K562 (cell line): ENCODE measurements around the gene PIP4K2A. TPM values are rescaled to one million over a fixed set of nuclear protein-coding genes. Genes with fewer than 3 reads are reported as not detected.

Source experiments
- ATAC-seq: fragments of 200-7000 bp; cut with Tn5 transposase; 3 replicates; pipeline ENCODE4 v1.9.1; 2020; ENCODE audit warnings: moderate library complexity
- BruUV-seq: library from RNA; stranded (reverse); fragments of 400-500 nt; replicated peaks from 2 replicates; lab custom pipeline; 2021; lab: Mats Ljungman, UMichigan
- CTCF ChIA-PET: fragments of 300-600 bp; formaldehyde crosslinking; extraction: SDS; loops from one replicate; lab custom pipeline; 2021; ENCODE audit warnings: low intra/inter-chr PET ratio; lab: Yijun Ruan, JAX
- POLR2A ChIA-PET: fragments of 300-600, 350-650 bp; sonication (Branson Sonifier 250); formaldehyde crosslinking; extraction: SDS; loops from one replicate; lab custom pipeline; 2021; ENCODE audit warnings: antibody characterized with exemption, inconsistent platforms; lab: Yijun Ruan, JAX
- DNase-seq, 4 experiments: peaks; one replicate each; pipeline versions ENCODE4 v3.0.0 to v3.0.0-alpha.2; 2011 to 2018; ENCODE audit warnings: low spot score in 3 of 4, mixed read lengths in 3 of 4; ENCODE audit errors: extremely low read depth in 1 of 4
- FAIRE-seq: peaks from 2 replicates; lab custom pipeline; 2011; peaks lifted over from hg19 to GRCh38; lab: Jason Lieb, UNC
- H2AFZ ChIP-seq: 2 replicates; pipeline ENCODE4 v1.6.0; 2011; ENCODE audit warnings: low read depth, low read length, control low read depth, inconsistent platforms
- H3K27ac ChIP-seq: fragments of 200-600 bp; 3 replicates; pipeline ENCODE4 v1.8.0; 2011; ENCODE audit warnings: low read depth, mild to moderate bottlenecking, control low read depth, inconsistent platforms, low read length, moderate library complexity, mixed read lengths; ENCODE audit errors: extremely low read depth
- H3K27me3 ChIP-seq, 2 experiments: fragments of 300-600 bp in 1 of 2; 2 replicates in 1 of 2; 3 replicates in 1 of 2; pipeline versions ENCODE4 v1.6.0 to v1.8.0; 2011; ENCODE audit warnings: inconsistent platforms in 2 of 2, low read length in 2 of 2, mild to moderate bottlenecking in 1 of 2, mixed read lengths in 1 of 2, moderate library complexity in 1 of 2; ENCODE audit not compliant: control insufficient read depth in 2 of 2, insufficient read depth in 2 of 2
- H3K36me3 ChIP-seq: fragments of 300-600 bp; 3 replicates; pipeline ENCODE4 v1.8.0; 2011; ENCODE audit warnings: mild to moderate bottlenecking, low read length, inconsistent platforms; ENCODE audit not compliant: control insufficient read depth, insufficient read depth
- H3K4me1 ChIP-seq, 2 experiments: fragments of 200-600 bp in 1 of 2; replicated peaks in 1 of 2; 2 replicates in 1 of 2; 3 replicates in 1 of 2; pipeline versions ENCODE4 v1.5.1 to v1.8.0; 2011; ENCODE audit warnings: inconsistent platforms in 2 of 2, low read length in 2 of 2, mild to moderate bottlenecking in 1 of 2, mixed read lengths in 1 of 2, moderate library complexity in 1 of 2; ENCODE audit not compliant: control insufficient read depth in 2 of 2, insufficient read depth in 2 of 2
- H3K4me2 ChIP-seq: 2 replicates; pipeline ENCODE4 v1.6.1; 2011; ENCODE audit warnings: low read length, control low read depth, inconsistent platforms, mixed read lengths; ENCODE audit not compliant: insufficient read depth
- H3K4me3 ChIP-seq: fragments of 200-600 bp; sonication (generic), shearing (Covaris generic); 2 replicates; pipeline ENCODE4 v1.5.1; 2016; ENCODE audit warnings: control low read depth, inconsistent platforms
- H3K79me2 ChIP-seq: fragments of 200-600 bp; 3 replicates; pipeline ENCODE4 v1.8.0; 2011; ENCODE audit warnings: low read length, inconsistent platforms; ENCODE audit not compliant: control insufficient read depth, insufficient read depth
- H3K9ac ChIP-seq, 2 experiments: 2 replicates each; pipeline versions ENCODE4 v1.6.0 to v1.6.1; 2011; ENCODE audit warnings: low read depth in 2 of 2, low read length in 2 of 2, control low read depth in 1 of 2, inconsistent platforms in 1 of 2, mild to moderate bottlenecking in 1 of 2, mixed read lengths in 1 of 2; ENCODE audit not compliant: insufficient read depth in 1 of 2
- H3K9me1 ChIP-seq: one replicate; pipeline ENCODE4 v1.6.0; 2011; ENCODE audit warnings: inconsistent platforms, mild to moderate bottlenecking, low read length, moderate library complexity; ENCODE audit not compliant: control insufficient read depth, insufficient read depth
- H3K9me3 ChIP-seq: replicated peaks from 2 replicates; pipeline ENCODE4 v1.5.1; 2011; ENCODE audit warnings: low read depth, low read length, inconsistent platforms; ENCODE audit not compliant: control insufficient read depth, insufficient read depth
- H4K20me1 ChIP-seq: replicated peaks from 2 replicates; pipeline ENCODE4 v1.6.1; 2011; ENCODE audit warnings: low read length, inconsistent platforms, mixed read lengths; ENCODE audit not compliant: control insufficient read depth, insufficient read depth
- ARNT ChIP-seq, 2 experiments: fragments of 450-650 bp; IDR thresholded peaks; 2 replicates each; pipeline ENCODE4 v1.6.1; 2016; ENCODE audit warnings: mild to moderate bottlenecking in 1 of 2
- ATF7 ChIP-seq: fragments of 450-650 bp; IDR thresholded peaks from 2 replicates; pipeline ENCODE4 v1.7.1; 2014; ENCODE audit warnings: mild to moderate bottlenecking, moderate library complexity
- CBFA2T2 ChIP-seq: fragments of 450-650 bp; conservative IDR thresholded peaks from 2 replicates; pipeline ENCODE4 v1.6.1; 2017; ENCODE audit warnings: mild to moderate bottlenecking
- CBFA2T3 ChIP-seq: fragments of 450-650 bp; IDR thresholded peaks from 2 replicates; pipeline ENCODE4 v1.6.1; 2017
- FOSL1 ChIP-seq: fragments of 200-800 bp; sonication (Bioruptor generic); conservative IDR thresholded peaks from 2 replicates; pipeline ENCODE4 v1.6.1; 2016; ENCODE audit warnings: missing genetic modification characterization, missing compliant biosample characterization
- JUN ChIP-seq, 2 experiments: sonication (generic) in 1 of 2; formaldehyde crosslinking in 1 of 2; IDR thresholded peaks; 2 replicates each; pipeline versions ENCODE4 v1.6.1 to v1.8.0; 2012 to 2022; ENCODE audit warnings: borderline replicate concordance in 2 of 2, mild to moderate bottlenecking in 2 of 2, improper control_type of control experiment in 1 of 2, low read depth in 1 of 2, low read length in 1 of 2, missing genetic modification reagents in 1 of 2
- MAFK ChIP-seq: IDR thresholded peaks from 2 replicates; pipeline ENCODE4 v1.6.1; 2011; ENCODE audit warnings: low read length, improper control_type of control experiment
- MEIS2 ChIP-seq: fragments of 450-650 bp; IDR thresholded peaks from 2 replicates; pipeline ENCODE4 v1.6.1; 2014; ENCODE audit warnings: mild to moderate bottlenecking; ENCODE audit not compliant: partially characterized antibody
- MTF1 ChIP-seq: fragments of 250-450 bp; sonication (Bioruptor Pico); IDR thresholded peaks from 2 replicates; pipeline ENCODE4 v1.9.0; 2021; ENCODE audit warnings: moderate library complexity, mild to moderate bottlenecking, inconsistent platforms, borderline replicate concordance
- NCOA2 ChIP-seq, 2 experiments: fragments of 450-650 bp; IDR thresholded peaks; 2 replicates each; pipeline ENCODE4 v1.6.1; 2018; ENCODE audit warnings: mild to moderate bottlenecking in 2 of 2, moderate library complexity in 1 of 2; ENCODE audit not compliant: partially characterized antibody in 2 of 2
- PCBP2 ChIP-seq: fragments of 200-400 bp; formaldehyde crosslinking; IDR thresholded peaks from 2 replicates; pipeline ENCODE4 v1.6.1; 2018; ENCODE audit warnings: low read length, low read depth, mild to moderate bottlenecking, moderate library complexity; ENCODE audit not compliant: poor library complexity, severe bottlenecking
- SIRT6 ChIP-seq: IDR thresholded peaks from one replicate; pipeline ENCODE4 v1.6.1; 2012; ENCODE audit warnings: low read depth, mild to moderate bottlenecking, control low read depth, inconsistent platforms, low read length, moderate library complexity
- ZNF274 ChIP-seq: IDR thresholded peaks from 2 replicates; pipeline ENCODE4 v1.6.1; 2011; ENCODE audit warnings: low read depth, mild to moderate bottlenecking, low read length, moderate library complexity, borderline replicate concordance
- ZNF316 ChIP-seq: fragments of 450-650 bp; IDR thresholded peaks from 2 replicates; pipeline ENCODE4 v1.6.1; 2016
- ZNF778 ChIP-seq: fragments of 450-650 bp; formaldehyde crosslinking; IDR thresholded peaks from 2 replicates; pipeline ENCODE4 v1.4.0; 2020; ENCODE audit warnings: mild to moderate bottlenecking, moderate library complexity
- WGBS: fragments of 100-300 bp; shearing (Covaris generic); methylation state at CpG from one replicate; pipeline ENCODE4 v1.1.6; 2016; ENCODE audit warnings: low coverage, mixed read lengths; ENCODE audit not compliant: insufficient coverage; ENCODE audit errors: missing lambda C conversion rate; 5-methylcytosine and 5-hydroxymethylcytosine counted together
- in situ Hi-C: fragments of 300-500 bp; cut with MboI; formaldehyde crosslinking; loops from 4 replicates; pipeline ENCODE4 v1.15.0; 2018; ENCODE audit warnings: inconsistent platforms, mixed read lengths
- intact Hi-C: fragments of 100-400 bp; cut with micrococcal nuclease; formaldehyde crosslinking; loops from 2 replicates; pipeline ENCODE4 v1.14.2; 2022
- polyA plus RNA-seq, 8 experiments: library from polyadenylated mRNA; depleted of rRNA in 4 of 8; stranded (reverse) in 5 of 8; unstranded in 3 of 8; fragments of >200 nt; fragmentation: Nextera tagmentation in 2 of 8; fragmentation: Illumina TruSeq in 1 of 8; extraction: Ambion mirVana in 2 of 8; extraction: Trizol in 1 of 8; gene quantifications; 2 replicates each; pipeline versions ENCODE4 v1.2.1 to v1.2.3, GENCODE V29; 2011 to 2014; ENCODE audit warnings: inconsistent platforms in 1 of 8, missing spikeins in 1 of 8
- total RNA-seq, 7 experiments: library from RNA; depleted of rRNA in 6 of 7; stranded (reverse); fragments of >200 nt in 6 of 7; fragmentation: Illumina TruSeq in 2 of 7; extraction: Trizol in 2 of 7; gene quantifications; 2 replicates each; pipeline versions ENCODE4 v1.2.1 to v1.2.3, GENCODE V29; 2011 to 2021; ENCODE audit warnings: low replicate concordance in 1 of 7
- TF ChIP-seq, protein P1 (sequence below), 2 experiments: fragments of 450-650 bp in 1 of 2; sonication (generic) in 1 of 2; formaldehyde crosslinking; conservative IDR thresholded peaks; 2 replicates each; pipeline versions ENCODE4 v1.4.0 to v1.8.1; 2020 to 2022; ENCODE audit warnings: mild to moderate bottlenecking in 1 of 2, missing genetic modification reagents in 1 of 2
- TF ChIP-seq, protein P2 (sequence below), 2 experiments: fragments of 450-650 bp in 1 of 2; sonication (generic) in 1 of 2; formaldehyde crosslinking in 1 of 2; IDR thresholded peaks in 1 of 2; conservative IDR thresholded peaks in 1 of 2; 2 replicates each; pipeline versions ENCODE4 v1.6.1 to v1.8.1; 2016 to 2023; ENCODE audit warnings: mild to moderate bottlenecking in 2 of 2, moderate library complexity in 2 of 2, inconsistent platforms in 1 of 2, missing genetic modification reagents in 1 of 2

PIP4K2A gene
- total and polyA plus RNA-seq, 9 of the 15 experiments (the other 6 are each of a cell fraction or from before 2014, with no cell fraction given): 35.6 to 117 (median 71.9) TPM

DNA sequence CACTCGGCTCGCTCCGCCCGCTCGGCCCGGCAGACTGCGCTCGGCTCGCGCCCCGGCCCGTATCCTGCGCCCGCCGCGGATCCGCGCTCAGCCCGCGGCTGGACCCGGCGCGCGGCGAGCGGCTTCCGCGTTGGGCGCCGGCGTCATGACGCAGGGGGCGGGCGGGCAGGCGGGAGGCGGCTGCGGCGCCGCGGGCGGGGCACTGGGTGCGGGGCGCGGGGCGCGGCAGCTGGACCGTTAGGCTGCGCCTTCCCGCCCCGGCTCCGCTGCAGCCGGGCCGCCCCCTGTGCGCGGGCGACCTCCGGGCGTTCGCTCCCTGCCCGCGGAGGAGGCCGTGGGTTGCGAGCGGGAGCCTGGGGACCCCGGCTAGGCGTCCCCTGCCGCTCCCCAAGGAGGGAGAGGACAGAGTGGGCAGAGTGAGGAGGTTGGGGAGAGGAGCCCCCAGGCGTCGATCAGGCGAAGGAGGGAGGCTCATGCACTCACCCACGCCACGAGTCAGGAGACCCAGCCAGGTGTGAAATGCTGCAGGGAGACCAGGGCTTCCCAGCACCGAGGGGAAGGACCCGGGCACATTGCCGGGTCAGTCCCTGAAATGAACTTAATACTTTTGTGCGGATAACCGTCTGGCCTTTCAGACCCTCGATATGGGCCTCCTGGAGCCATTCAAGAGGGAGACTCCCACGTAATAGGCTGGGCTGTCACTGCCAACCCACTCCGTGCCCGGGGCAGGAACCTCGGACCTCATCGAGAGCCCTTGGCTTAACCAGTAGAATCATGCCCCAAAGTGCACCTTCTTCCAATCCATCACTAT is at the start of gene PIP4K2A (continued):
- no peak for TF ChIP-seq ZNF274
- TF ChIP-seq MTF1 (CRISPR knock-in tag): no peak
- no peak for TF ChIP-seq ZNF778 (CRISPR knock-in tag)

DNA sequence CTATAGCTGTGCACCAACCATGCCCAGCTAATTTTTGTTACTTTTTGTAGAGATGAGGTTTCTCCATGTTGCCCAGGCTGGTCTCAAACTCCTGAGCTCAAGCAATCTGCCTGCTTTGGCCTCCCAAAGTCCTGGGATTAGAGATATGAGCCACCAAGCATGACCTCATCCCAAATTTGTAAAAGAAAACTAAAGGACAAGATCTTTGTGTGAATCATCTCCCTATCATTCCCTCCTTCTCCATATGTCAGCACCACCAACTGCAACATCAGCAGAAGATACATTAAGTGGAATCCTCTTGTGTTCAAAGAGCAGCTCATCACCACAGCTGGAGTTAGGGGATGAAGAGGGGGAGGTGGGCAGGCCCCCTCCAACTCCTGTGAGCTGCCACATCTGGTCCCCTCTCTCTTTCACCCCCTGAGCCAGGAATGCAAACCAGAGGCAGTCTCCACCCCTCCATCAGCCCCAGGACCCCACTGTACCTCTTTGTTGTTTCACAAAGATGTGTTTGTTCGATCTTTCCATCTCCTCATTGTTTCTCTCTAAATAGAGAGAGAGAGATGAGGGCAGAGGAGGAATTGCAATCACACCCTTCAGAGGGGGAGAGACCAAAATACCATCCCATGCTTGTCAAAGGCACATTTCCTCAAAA is 47.3 kb upstream of the PIP4K2A start:
- intact Hi-C loops: no loop called here
- no peak for DNase-seq
- CTCF ChIA-PET: no interaction called here
- FAIRE-seq: no peak
- in situ Hi-C loops: no loop called here
- Histone ChIP-seq H2AFZ (no peak overlapping the region), H3K4me3 (no peak overlapping the region), H3K9ac (no peak overlapping the region), H3K4me1 (peaks cover 4 to 5% of the 10 kb centered on the region in 2 experiments; a peak in 3 of 5 replicates), H3K79me2 (no peaks in the 10 kb centered on the region), H3K9me1 (no peaks in the 10 kb centered on the region), H3K9me3 (no peaks in the 10 kb centered on the region), H3K4me2 (no peak overlapping the region), H3K36me3 (no peaks in the 10 kb centered on the region), H3K27me3 (no peaks in the 10 kb centered on the region), H3K27ac (no peak overlapping the region), H4K20me1 (no peaks in the 10 kb centered on the region)
- POLR2A ChIA-PET: interaction anchor here (0.7 to 1.1 kb wide), 3 partner anchors 9 to 177 kb away, joined by 3 to 4 read pairs (median 3); no protein-coding TSS in a partner anchor
- no TSS peak for BruUV-seq
- no peak; the same call in 2 of the 3 replicates for ATAC-seq
- 62% methylated on average over 1 of the region's 1 CpG for WGBS
- peak; percentile 57; the same call in 1 of the 2 replicates for TF ChIP-seq MAFK
- peak; percentile 39 for TF ChIP-seq MEIS2
- TF ChIP-seq, protein P1, sequence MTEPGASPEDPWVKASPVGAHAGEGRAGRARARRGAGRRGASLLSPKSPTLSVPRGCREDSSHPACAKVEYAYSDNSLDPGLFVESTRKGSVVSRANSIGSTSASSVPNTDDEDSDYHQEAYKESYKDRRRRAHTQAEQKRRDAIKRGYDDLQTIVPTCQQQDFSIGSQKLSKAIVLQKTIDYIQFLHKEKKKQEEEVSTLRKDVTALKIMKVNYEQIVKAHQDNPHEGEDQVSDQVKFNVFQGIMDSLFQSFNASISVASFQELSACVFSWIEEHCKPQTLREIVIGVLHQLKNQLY (CRISPR knock-in tag; conservative IDR thresholded peaks at IDR 0.05): no peak
- TF ChIP-seq PCBP2: no peak
- TF ChIP-seq ZNF316: 0 out of 2 replicates have a peak, but pooled peaks have one; percentile 10
- no peak for TF ChIP-seq SIRT6
- 0 out of 2 replicates have a peak, but pooled peaks have one; percentile 27 for TF ChIP-seq JUN (IDR thresholded peaks at IDR 0.05; ENCODE audit: borderline replicate concordance, low read depth, low read length)
- TF ChIP-seq JUN (CRISPR knock-in tag; IDR thresholded peaks at IDR 0.05; ENCODE audit: borderline replicate concordance): no peak
- TF ChIP-seq NCOA2 (IDR thresholded peaks at IDR 0.05; ENCODE audit: partially characterized antibody in 2 of 2): no peak
- TF ChIP-seq, protein P2, sequence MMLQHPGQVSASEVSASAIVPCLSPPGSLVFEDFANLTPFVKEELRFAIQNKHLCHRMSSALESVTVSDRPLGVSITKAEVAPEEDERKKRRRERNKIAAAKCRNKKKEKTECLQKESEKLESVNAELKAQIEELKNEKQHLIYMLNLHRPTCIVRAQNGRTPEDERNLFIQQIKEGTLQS (IDR thresholded peaks at IDR 0.05): peak; percentile 87
- TF ChIP-seq, protein P2 (CRISPR knock-in tag; conservative IDR thresholded peaks at IDR 0.05): no peak
- no peak for TF ChIP-seq ZNF274
- no peak for TF ChIP-seq ARNT (IDR thresholded peaks at IDR 0.05)
- TF ChIP-seq CBFA2T3: peak; percentile 18; the same call in 1 of the 2 replicates
- peak; percentile 16; the same call in 1 of the 2 replicates for TF ChIP-seq CBFA2T2
- TF ChIP-seq ATF7: peak; percentile 76
- TF ChIP-seq FOSL1 (tag): peak; percentile 86
